ENCODE measurements around the gene OR10A4.
"Not testable (repeated sequence)": the region's sequence is repeated elsewhere in the genome, so short reads cannot be mapped to it uniquely, and the experiment has no call there.

OR10A4 gene

DNA sequence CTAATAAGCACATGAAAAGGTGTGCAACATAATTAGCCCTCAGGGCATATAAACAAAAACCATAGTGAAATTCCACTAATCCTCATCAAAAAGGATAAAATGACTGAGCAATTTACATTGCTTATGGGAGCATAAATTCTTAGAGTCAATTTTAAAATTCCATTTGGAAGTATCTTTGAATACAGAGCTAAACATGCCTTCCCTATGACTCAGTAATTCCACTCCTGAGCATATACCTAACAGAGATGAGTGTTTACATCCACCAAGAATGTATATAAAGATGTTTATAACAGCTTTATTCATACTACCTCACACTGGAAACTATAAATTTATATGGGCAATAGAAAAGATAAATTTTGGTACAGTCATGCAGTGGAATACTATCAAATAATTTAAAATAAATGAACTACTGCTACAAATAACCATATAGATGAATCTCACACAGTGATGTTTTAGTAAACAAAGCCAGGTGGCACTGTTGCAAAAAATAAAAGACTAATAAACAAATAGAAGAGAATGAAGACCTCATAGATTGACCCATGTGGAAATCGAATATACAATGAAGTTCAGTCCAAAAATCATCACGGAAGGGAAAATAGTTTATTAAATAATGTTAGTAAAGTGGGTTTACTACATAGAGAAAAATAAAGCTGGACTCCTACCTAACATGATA lies 24.0 kb downstream of the OR10A4 start:
- Mint-ChIP-seq H3K36me3 (ENCODE audit: low read depth) (no peaks in the 10 kb centered on the region), H3K27ac (no peak overlapping the region), H3K4me3 (no peak overlapping the region), H3K9me3 (peaks cover 5% of the 10 kb centered on the region), H3K4me1 (no peaks in the 10 kb centered on the region), H3K27me3 (ENCODE audit: low read depth) (peaks cover 4% of the 10 kb centered on the region)
- TF ChIP-seq, protein P1, sequence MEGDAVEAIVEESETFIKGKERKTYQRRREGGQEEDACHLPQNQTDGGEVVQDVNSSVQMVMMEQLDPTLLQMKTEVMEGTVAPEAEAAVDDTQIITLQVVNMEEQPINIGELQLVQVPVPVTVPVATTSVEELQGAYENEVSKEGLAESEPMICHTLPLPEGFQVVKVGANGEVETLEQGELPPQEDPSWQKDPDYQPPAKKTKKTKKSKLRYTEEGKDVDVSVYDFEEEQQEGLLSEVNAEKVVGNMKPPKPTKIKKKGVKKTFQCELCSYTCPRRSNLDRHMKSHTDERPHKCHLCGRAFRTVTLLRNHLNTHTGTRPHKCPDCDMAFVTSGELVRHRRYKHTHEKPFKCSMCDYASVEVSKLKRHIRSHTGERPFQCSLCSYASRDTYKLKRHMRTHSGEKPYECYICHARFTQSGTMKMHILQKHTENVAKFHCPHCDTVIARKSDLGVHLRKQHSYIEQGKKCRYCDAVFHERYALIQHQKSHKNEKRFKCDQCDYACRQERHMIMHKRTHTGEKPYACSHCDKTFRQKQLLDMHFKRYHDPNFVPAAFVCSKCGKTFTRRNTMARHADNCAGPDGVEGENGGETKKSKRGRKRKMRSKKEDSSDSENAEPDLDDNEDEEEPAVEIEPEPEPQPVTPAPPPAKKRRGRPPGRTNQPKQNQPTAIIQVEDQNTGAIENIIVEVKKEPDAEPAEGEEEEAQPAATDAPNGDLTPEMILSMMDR (IDR thresholded peaks at IDR 0.05; ENCODE audit: unreplicated experiment in 3 of 3): no peak

DNA sequence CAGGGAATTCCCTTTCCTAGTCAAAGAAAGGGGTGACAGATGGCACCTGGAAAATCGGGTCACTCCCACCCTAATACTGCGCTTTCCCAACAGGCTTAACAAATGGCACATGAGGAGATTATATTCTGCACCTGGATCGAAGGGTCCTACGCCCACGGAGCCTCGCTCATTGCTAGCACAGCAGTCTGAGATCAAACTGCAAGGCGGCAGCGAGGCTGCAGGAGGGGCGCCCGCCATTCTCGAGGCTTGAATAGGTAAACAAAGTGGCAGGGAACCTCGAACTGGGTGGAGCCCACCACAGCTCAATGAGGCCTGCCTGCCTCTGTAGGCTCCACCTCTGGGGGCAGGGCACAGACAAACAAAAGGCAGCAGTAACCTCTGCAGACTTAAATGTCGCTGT lies 28.4 kb downstream of the OR10A4 start:
- not testable (repeated sequence) for H3K4me1 Mint-ChIP-seq, H3K9me3 Mint-ChIP-seq, H3K4me3 Mint-ChIP-seq

DNA sequence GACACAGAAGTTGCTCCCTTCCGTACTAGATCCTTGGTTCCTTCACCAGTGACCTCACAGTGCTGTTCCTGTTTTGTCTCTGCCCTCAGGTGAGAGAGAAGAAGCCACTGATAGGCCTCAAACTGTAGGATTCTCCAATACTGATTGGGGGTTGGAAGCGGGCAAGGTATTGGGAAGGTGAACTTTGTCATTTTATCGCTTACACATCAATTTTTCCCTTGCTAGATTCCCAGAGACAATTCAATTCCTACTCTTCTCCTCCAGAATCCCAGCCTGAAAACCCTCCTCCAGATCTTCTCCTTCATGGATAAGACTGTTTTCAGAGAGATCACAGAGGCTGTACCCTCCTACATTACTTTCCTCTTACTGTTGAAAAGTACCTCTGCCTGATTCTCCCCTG lies 35.0 kb downstream of the OR10A4 start:
- H3K4me1 Mint-ChIP-seq: no peaks in the 10 kb centered on the region
- no peaks in the 10 kb centered on the region for H3K9me3 Mint-ChIP-seq
- TF ChIP-seq, protein P1 (IDR thresholded peaks at IDR 0.05; ENCODE audit: unreplicated experiment in 3 of 3): no peak
- no peak overlapping the region for H3K27ac Mint-ChIP-seq
- H3K36me3 Mint-ChIP-seq (ENCODE audit: low read depth): no peaks in the 10 kb centered on the region
- no peaks in the 10 kb centered on the region for H3K27me3 Mint-ChIP-seq (ENCODE audit: low read depth)
- H3K4me3 Mint-ChIP-seq: no peak overlapping the region

More for the DNA sequence above, 28.4 kb downstream of the OR10A4 start:
- H3K36me3 Mint-ChIP-seq (ENCODE audit: low read depth); H3K27me3 Mint-ChIP-seq (ENCODE audit: low read depth); H3K27ac Mint-ChIP-seq: not testable (repeated sequence)

DNA sequence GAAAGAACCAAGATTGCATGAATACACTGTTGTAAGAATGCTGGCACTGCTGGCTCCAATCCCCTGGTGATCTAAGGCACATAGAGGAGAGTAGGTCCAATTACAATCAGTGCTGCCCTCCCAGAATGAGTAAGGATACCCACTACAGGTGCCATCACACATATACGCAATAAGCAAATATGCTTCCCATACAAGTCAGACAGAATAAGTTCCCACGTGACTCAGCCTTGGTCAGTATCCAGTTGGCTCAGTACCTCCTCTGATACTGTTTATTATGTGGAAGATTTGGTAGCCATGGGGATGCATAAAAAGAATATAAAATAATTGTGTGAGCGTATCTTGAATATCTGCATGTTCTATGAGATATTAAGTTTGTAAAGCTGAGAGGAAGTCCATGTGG lies 35.5 kb downstream of the OR10A4 start:
- TF ChIP-seq, protein P1 (IDR thresholded peaks at IDR 0.05; ENCODE audit: unreplicated experiment in 3 of 3): no peak
- H3K4me1 Mint-ChIP-seq: no peaks in the 10 kb centered on the region
- H3K27me3 Mint-ChIP-seq (ENCODE audit: low read depth): no peaks in the 10 kb centered on the region
- H3K27ac Mint-ChIP-seq: no peak overlapping the region
- H3K36me3 Mint-ChIP-seq (ENCODE audit: low read depth): no peaks in the 10 kb centered on the region
- no peaks in the 10 kb centered on the region for H3K9me3 Mint-ChIP-seq
- H3K4me3 Mint-ChIP-seq: no peak overlapping the region

DNA sequence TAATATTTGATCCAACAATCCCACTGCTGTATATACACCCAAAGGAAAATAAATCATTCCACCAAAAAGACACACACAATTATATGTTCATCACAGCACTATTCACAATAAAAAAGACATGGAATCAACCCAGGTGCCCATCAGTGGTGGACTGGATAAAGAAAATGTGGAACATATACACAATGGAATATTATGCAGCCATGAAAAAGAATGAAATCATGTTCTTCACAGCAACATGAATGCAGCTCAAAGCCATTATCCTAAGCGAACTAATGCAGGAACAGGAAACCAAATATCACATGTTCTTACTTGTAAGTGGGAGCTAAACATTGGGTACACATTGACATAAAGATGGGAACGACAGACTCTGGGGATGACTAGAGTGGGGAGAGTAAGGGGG lies 43.3 kb downstream of the OR10A4 start:
- H3K4me1 Mint-ChIP-seq: no peaks in the 10 kb centered on the region
- no peaks in the 10 kb centered on the region for H3K36me3 Mint-ChIP-seq (ENCODE audit: low read depth)
- H3K27ac Mint-ChIP-seq: no peak overlapping the region
- no peaks in the 10 kb centered on the region for H3K27me3 Mint-ChIP-seq (ENCODE audit: low read depth)
- TF ChIP-seq, protein P1 (IDR thresholded peaks at IDR 0.05; ENCODE audit: unreplicated experiment in 3 of 3): no peak
- H3K9me3 Mint-ChIP-seq: no peaks in the 10 kb centered on the region
- H3K4me3 Mint-ChIP-seq: no peak overlapping the region

DNA sequence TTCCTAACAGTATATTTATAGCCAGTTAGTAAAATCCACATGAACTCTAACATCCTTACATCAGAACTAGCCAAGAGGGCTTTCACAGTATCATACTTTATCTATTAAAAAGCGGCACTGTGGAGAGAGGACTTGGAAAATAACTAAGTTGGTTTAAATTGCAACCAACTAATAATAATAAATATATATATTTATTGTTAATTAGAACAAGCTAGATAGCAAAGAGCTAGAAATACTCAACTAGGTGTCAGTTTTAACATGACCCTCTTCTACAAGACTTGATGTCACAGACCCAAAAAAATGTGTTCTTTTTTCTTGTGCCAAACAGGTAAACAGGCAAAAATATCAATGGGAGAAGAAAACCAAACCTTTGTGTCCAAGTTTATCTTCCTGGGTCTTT lies 44.3 kb downstream of the OR10A4 start, which contains the start of gene OR2D3:
Gene OR2D3 (plus strand): TSS at position 301 of the 400 bp plus-strand sequence. CDS start 0 bp downstream, at position 301.
- Mint-ChIP-seq H3K4me1 (no peaks in the 10 kb centered on the region), H3K4me3 (no peak within 1 kb of the TSS), H3K36me3 (ENCODE audit: low read depth) (no peaks in the 10 kb centered on the region), H3K27ac (no peak within 1 kb of the TSS), H3K9me3 (no peaks in the 10 kb centered on the region), H3K27me3 (ENCODE audit: low read depth) (peaks cover 2% of the 10 kb centered on the region)
- TF ChIP-seq, protein P1 (IDR thresholded peaks at IDR 0.05; ENCODE audit: unreplicated experiment in 3 of 3): no peak
